ENCODE measurements around the gene ZNF487.

The ZNF487 gene

GRCh38 chr10:43482319-43483078 is 45.6 kb downstream of the ZNF487 start:
- DNase-seq (ENCODE audit: low read depth in 1 of 2, low spot score in 1 of 2): no peak

GRCh38 chr10:43491855-43492254 is 54.9 kb downstream of the ZNF487 start:
- DNase-seq (ENCODE audit: low read depth in 1 of 2, low spot score in 1 of 2): no peak

- DNase-seq (ENCODE audit: low read depth in 1 of 2, low spot score in 1 of 2): no peak
These were observed 66.0 kb downstream of the ZNF487 start for GRCh38 chr10:43502931-43503330.

- DNase-seq (ENCODE audit: low read depth in 1 of 2, low spot score in 1 of 2): no peak
These were observed 87.7 kb downstream of the ZNF487 start for GRCh38 chr10:43524434-43525247.
